Hypothalamus (tissue), 51 donors: ENCODE results near the gene ANKRD37.

Source experiments
- DNase-seq, 51 donors: peaks; one replicate each; lab custom pipeline; 2025; lab: John Stamatoyannopoulos, UW

The ANKRD37 gene

GRCh38 chr4:185412412-185412811 is 15.8 kb downstream of the ANKRD37 start:
- DNase-seq, result no peak

GRCh38 chr4:185416955-185417354 is 20.3 kb downstream of the ANKRD37 start:
- no peak for DNase-seq

- DNase-seq, result no peak
These were observed 24.9 kb downstream of the ANKRD37 start for GRCh38 chr4:185421366-185422124.

- peak in 8 of 51 donors; percentile 6 to 68 (median 29) for DNase-seq
These were observed 28.4 kb downstream of the ANKRD37 start for GRCh38 chr4:185424905-185425646.

- peak; percentile 40 to 98 (median 86) for DNase-seq
These were observed 29.2 kb downstream of the ANKRD37 start, which contains the start of gene UFSP2 for GRCh38 chr4:185425647-185426352. TSS of gene UFSP2 (minus strand) at chr4:185425964. CDS start at chr4:185425868, 96 bp downstream.

- peak in 1 of 51 donors; percentile 1 for DNase-seq
These were observed 30.5 kb downstream of the ANKRD37 start for GRCh38 chr4:185426960-185427688.

GRCh38 chr4:185429660-185430059 is 33.0 kb downstream of the ANKRD37 start:
- DNase-seq, result no peak

- no peak for DNase-seq
These were observed 38.8 kb downstream of the ANKRD37 start for GRCh38 chr4:185435466-185435865.

- no peak for DNase-seq
These were observed 41.2 kb downstream of the ANKRD37 start for GRCh38 chr4:185437809-185438208.

- DNase-seq, result no peak
These were observed 44.8 kb downstream of the ANKRD37 start for GRCh38 chr4:185441479-185441878.

GRCh38 chr4:185445209-185445608 is 48.6 kb downstream of the ANKRD37 start:
- DNase-seq, result no peak
